HG03103 (cell line): Measurements from ENCODE around the gene JCAD.
A peak's percentile ranks its signal among the peaks of the same experiment; 100 is the strongest.
"Not testable (repeated sequence)": the region's sequence is repeated elsewhere in the genome, so short reads cannot be mapped to it uniquely, and the experiment has no call there.

Experiments
- ATAC-seq: cut with Tn5 transposase; IDR thresholded peaks from one replicate; pipeline ENCODE4 v1.9.1; 2021; ENCODE audit warnings: low read depth; ENCODE audit not compliant: unreplicated experiment

Gene JCAD

GRCh38 chr10:30059209-30060107 is at the start of gene JCAD:
JCAD (minus strand) TSS chr10:30059586; CDS start chr10:30047812, 11,774 bp downstream.
- ATAC-seq: peak; percentile 83

DNA sequence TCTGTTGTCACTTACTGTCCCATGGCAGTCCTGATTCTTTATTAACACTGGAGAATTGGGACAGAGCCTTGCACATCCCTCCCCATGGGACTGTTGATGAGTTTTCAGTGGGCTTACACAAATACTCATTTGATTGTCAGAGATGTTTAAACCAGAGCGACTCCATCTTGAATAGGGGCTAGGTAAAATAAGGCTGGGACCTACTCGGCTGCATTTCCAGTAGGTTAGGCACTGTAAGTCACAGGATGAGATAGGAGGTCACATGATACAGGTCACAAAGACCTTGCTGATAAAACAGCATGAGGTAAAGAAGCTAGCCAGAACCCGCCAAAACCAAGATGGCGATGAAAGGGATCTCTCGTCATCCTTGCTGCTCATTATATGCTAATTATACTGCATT is 47.6 kb upstream of the JCAD start:
- no peak for ATAC-seq

DNA sequence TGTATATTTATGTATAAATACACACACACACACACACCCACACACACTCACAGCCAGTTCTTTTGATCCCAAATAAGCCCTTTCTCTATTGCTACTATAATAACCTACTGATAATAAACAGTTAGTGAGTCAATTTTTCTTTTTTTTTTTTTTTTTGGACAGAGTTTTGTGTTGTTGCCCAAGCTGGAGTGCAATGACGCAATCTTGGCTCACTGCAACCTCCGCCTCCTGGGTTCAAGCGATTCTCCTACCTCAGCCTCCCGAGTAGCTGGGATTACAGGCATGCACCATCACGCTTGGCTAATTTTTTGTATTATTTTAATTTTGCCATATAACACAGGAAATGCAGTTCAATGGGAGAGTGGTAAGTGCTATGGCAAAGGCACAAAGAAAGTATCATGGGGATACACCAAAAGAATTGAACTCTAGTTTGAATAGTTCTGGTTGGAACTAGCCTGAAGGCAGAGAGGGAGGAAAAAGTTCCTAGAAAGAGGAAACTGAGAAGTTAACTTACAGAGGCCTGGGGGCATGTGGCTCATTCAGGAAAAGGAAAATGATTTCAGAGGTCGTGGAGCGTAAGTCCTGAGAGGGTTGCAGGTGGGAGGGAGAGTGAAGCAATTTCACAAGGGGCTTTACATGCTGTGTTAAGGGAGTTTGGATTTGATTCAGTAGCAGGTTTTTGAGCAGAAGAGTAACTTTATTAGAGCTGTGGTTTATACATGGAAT is 44.4 kb upstream of the JCAD start:
- ATAC-seq: no peak

DNA sequence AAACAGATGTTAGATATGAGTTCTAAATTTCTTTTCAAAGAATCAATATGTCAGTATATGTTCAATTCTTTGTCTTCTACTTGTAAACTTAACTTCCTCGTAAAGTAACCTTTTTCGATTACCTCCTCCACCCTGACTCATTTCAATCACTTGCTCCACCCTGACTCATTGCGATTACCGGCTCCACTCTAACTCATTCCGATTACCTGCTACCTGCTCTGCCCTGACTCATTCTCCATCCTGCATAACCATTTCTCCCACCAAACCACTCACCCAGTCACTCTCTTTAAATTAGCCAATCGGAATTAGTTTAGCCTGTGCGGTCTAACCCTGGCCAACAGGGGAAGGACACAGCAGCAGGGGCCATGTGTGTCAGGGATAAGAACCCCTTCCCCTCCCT is 40.3 kb upstream of the JCAD start:
- ATAC-seq: not testable (repeated sequence)

DNA sequence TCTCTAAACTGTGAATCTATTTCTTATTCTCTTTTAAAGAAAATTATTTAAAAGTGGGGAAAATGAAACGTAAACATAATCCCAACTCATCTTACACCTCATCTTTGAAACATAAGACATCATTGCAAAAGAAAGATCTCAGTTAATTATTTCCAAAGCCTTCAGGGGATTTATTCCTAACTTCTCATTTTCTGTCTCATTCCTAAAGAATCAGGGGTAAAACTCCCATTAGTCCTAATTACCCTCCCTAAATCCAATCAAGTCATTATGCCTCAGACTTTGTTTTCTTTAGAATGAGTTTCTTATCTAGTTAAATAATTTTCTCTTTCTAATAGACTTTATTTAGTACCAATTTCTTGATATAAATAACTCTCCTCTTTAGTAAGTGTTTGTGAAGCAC is 39.7 kb upstream of the JCAD start:
- no peak for ATAC-seq

DNA sequence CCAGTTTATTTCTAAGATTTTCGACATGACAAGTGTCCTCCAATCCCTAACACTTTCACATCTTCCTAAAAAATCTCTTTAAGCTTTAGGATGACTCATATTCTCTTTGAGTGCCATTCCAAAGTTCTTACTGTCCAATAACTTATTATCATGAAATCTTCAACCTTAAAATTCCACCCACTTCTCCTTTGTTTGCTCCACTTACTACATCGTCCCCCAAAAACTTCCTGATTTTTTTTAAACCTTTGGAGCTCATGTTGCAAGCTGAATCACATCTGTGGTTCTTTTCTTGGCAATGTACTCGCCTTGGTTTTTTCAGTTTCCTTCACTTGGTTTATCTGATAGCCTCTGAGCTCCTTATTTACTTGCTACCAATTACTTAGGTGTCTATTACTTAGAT is 39.2 kb upstream of the JCAD start:
- ATAC-seq: no peak

DNA sequence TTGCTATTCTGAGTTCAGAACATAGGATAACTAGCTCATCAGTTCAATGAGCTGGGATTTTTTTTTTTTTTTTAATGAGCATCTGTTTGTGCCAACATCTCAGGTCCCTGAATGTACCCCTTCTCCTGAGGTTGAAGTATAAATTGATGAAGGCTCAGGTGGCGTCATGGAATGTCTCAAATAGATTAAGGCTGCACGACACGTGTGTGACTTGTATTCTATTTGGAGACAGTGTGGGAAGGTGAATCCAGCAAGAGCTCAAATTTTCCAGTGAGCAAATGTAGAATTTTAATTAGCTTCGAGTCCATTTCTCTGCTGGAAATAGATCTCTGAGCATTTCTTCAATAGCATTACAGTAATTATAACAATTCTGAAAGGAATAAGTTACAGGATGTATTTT is 37.2 kb upstream of the JCAD start:
- no peak for ATAC-seq

GRCh38 chr10:30095631-30096422 is 36.4 kb upstream of the JCAD start:
- ATAC-seq: no peak

DNA sequence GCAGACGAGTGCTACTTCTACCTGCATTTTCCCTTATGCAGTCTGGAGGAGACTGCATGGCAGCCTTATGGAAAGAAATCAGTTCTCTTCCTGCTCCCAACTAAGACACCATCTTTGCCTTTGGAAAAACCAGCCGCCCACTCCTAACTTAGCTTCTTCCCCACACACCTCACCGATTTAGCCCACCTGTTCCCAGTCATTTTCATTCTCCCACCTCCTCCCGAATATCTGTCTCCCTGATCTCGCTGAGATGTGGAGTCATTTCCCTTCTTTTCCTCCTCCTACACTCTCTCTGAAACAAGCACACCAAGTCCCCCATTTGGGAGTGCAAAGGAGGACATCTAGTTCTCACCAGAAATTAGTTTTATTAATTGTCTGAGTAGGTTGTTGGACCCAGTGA is 35.2 kb upstream of the JCAD start:
- no peak for ATAC-seq

GRCh38 chr10:30093303-30093950 is 34.0 kb upstream of the JCAD start:
- ATAC-seq: no peak

GRCh38 chr10:30092151-30092790 is 32.9 kb upstream of the JCAD start:
- no peak for ATAC-seq

DNA sequence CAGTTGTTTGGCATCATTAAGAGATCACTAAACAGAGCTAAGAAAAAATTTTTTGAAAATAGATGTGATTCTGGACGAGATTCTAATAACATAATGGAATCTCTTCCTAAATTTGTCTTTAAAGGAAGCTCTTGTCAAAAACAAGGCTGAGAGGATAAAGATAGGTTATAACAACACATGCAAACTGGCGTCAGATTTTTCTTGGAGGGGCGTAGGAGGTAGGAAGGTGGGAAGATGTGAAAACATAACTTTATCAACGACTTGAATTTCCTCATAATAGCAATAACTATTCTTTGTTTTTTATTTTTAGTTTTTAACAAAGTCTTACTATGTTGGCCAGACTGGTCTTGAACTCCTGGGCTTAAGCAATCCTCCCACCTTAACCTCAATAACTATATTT is 31.8 kb upstream of the JCAD start:
- no peak for ATAC-seq

- no peak for ATAC-seq
Measured at GRCh38 chr10:30088178-30088577, 28.8 kb upstream of the JCAD start.

DNA sequence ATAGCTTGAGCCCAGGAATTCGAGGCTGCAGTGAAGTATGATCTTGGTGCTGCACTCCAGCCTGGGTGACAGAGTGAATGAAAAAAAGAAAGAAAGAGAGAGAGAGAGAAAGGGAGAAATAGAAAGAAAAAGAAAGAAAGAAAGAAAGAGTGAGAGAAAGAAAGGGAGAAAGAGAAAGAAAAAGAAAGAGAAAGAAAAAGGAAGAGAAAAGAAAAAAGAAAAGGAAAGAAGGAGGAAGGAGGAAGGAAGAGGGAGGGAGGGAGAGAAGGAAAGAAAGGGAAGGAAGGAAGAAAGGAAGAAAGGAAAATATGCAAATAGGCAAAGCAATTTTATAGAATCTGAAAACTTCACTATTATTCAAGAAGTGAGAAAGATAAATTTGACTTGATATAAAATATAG is 24.5 kb upstream of the JCAD start:
- ATAC-seq: no peak

DNA sequence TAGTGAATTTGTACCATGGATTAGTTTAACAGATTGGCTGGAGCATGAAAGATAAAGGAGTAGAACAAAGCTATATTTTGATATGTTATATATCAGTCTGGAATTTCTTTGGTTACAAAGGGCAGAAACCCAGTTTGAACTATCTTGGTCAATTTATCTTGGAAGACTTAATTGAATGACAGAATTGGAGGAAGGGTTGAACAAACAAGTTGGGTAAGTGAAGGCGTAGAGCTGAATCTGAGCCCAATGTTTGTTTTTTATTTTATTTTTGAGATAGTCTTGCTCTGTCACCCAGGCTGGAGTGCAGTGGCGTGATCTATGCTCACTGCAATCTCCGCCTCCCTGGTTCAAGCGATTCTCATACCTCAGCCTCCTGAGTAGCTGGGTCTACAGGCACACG is 21.8 kb upstream of the JCAD start:
- ATAC-seq: no peak

DNA sequence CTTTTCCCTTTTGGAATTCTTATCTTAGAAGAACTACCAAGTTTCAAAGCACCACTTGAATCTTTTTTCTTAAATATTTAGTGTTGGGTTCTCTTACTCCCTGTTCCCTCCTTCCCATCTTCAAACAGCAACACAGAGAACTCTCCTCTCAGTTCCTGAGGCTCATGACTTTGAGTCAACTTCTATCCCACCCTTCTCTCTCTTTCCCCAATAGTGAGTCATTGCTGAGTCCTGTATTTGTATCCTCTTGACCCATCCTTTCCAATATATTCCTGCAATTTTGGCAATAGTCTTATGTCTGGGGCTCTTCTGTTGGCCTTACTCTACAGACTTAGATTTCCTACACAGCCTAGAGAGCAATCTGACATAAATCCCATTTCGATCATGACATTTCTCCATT is 20.8 kb upstream of the JCAD start:
- no peak for ATAC-seq

DNA sequence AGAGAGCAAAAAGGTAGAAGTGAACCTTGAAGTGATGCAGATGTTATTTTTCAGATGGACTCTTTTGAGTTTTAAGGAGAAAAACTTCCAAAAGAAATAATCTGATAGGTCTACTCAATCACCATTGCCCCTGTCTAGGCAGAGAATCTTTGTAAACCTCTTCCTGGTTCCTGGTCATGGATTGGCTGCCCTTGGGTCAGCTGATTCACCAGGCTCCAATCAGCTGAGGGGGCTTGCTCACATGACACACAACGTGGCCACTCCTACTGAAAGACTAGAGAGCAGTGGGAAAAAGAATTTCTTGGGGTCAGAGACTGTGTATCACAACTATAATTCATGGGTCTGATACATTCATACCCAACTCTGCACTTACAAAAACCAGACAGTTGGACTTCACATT is 20.0 kb upstream of the JCAD start:
- ATAC-seq: no peak

DNA sequence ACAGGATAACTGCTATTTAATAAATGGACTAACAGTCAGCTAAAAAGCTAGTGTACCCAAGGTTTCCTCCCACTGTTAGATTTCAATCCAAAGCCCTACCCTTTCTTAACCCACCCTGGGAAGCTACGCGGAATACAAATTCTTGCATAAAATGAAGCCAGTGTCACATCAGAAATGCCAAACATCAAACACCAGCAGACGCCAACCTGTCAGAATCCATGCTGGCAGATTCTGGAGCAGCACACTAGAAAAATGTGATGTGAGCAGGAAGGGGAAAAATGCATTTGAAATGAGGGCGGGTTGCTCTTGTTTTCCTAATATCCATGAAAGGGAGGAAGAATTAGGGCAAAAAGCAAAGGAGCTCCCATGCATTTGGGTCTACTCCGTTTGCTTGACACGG is 16.1 kb upstream of the JCAD start:
- ATAC-seq: no peak

- no peak for ATAC-seq
Measured at GRCh38 chr10:30074933-30075332, 15.5 kb upstream of the JCAD start.

DNA sequence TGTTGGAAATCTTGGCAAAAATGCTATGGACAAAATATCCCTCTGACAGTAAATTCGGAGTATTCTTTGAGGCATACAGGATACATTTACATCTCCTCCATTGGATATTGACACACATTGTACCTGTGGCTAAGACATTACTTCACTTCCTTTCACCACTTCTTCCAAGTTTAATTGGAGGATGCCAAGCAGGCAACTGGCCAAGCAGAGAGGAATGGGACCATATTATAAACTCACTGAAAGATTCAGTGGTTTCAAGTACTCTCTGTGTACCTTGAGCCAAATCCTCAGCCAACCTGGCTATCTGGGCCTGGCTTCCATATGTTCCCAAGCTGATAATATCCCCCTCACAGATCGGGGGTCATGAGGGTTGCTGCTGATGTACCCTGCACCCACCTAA is 14.7 kb upstream of the JCAD start:
- ATAC-seq: no peak
